CD4-positive, alpha-beta T cell treated with Interferon alpha-2 for 1 hour (primary cell): ENCODE measurements around the gene BHMT.
"Not testable (repeated sequence)": the region's sequence is repeated elsewhere in the genome, so short reads cannot be mapped to it uniquely, and the experiment has no call there.

Source experiments
- DNase-seq, 2 donors: peaks; one replicate each; pipeline ENCODE4 v3.0.0-alpha.2; 2020 to 2022

BHMT gene

GRCh38 chr5:79173626-79174025 lies 62.0 kb downstream of the BHMT start:
- DNase-seq = no peak

- DNase-seq = not testable (repeated sequence)
These were observed 68.8 kb downstream of the BHMT start for GRCh38 chr5:79180449-79180848.

- DNase-seq = no peak
These were observed 69.9 kb downstream of the BHMT start for GRCh38 chr5:79181419-79182022.
